Spinal cord (tissue), 10 donors: Measurements from ENCODE around the gene NBEA. TPM values are rescaled to one million over a fixed set of nuclear protein-coding genes. Genes with fewer than 3 reads are reported as not detected.

Experiments used
- DNase-seq, 6 donors: peaks; one replicate each; pipeline versions ENCODE4 v3.0.0 to v3.0.0-alpha.2; 2013 to 2015; ENCODE audit warnings: low spot score in 6 of 6, low read depth in 4 of 6
- H3K27ac ChIP-seq: one replicate; pipeline ENCODE4 v1.5.1; 2013; ENCODE audit warnings: low read depth, low read length, control low read depth
- H3K27me3 ChIP-seq: one replicate; pipeline ENCODE4 v1.6.1; 2013; ENCODE audit warnings: low read length; ENCODE audit not compliant: control insufficient read depth, insufficient read depth
- H3K36me3 ChIP-seq: one replicate; pipeline ENCODE4 v1.6.1; 2013; ENCODE audit warnings: low read length; ENCODE audit not compliant: control insufficient read depth, insufficient read depth
- H3K4me1 ChIP-seq: one replicate; pipeline ENCODE4 v1.6.1; 2013; ENCODE audit warnings: low read length; ENCODE audit not compliant: control insufficient read depth, insufficient read depth
- H3K4me3 ChIP-seq: one replicate; pipeline ENCODE4 v1.5.1; 2013; ENCODE audit warnings: low read depth, low read length, control low read depth
- H3K9me3 ChIP-seq: one replicate; pipeline ENCODE4 v1.6.1; 2013; ENCODE audit warnings: low read length; ENCODE audit not compliant: control insufficient read depth, insufficient read depth
- WGBS: methylation state at CpG from one replicate; pipeline ENCODE4 v1.1.5; 2013; ENCODE audit warnings: missing lambda C conversion rate; ENCODE audit not compliant: insufficient coverage; 5-methylcytosine and 5-hydroxymethylcytosine counted together
- polyA plus RNA-seq, 2 donors: library from polyadenylated mRNA; unstranded; fragments of 120-200 nt; gene quantifications; one replicate each; pipeline ENCODE4 v1.2.1, GENCODE V29; 2013; ENCODE audit not compliant: insufficient read length in 2 of 2
- total RNA-seq, 2 donors: library from RNA; depleted of rRNA in 1 of 2; stranded (reverse); fragments of 120-200 nt in 1 of 2; fragments of >200 nt in 1 of 2; gene quantifications; one replicate each; pipeline versions ENCODE4 v1.2.3 to v1.2.4, GENCODE V29; 2013 to 2014
- donor health status: healthy.

NBEA gene
- total and polyA plus RNA-seq, 4 donors: 39.1 to 136 (median 72.8) TPM

DNA sequence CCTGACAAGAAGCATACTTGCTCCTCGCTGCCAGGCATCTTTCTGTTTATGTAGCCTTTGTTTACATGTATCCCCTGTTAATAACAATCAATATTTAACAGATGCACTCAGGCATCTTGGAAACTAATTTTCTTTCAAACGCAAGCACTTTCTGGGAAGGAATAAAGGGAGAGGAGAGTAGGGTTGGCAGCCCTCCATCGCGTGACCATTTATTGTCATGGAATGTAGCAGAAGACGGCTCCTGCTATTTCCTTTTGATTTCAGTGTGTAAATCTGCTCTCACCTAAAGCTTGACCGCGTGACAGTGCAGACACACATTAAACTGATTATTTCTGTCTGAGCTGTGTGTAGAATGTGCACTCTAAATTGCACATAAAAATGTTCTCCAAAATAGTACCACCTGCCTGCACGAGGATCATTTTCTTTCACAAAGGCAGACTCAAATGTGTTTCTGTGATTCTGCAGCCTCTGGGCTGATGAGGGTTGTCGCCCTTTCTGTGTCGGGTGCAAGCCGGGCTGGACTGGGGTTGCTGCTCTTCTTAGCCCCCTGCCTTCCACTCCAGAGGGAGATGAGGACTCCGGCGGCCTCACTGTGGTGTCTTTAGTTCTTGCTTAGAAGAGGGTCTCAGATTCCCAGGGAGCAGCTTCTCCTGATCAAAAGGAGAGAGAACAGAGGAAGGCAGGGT is 757.9 kb downstream of the NBEA start:
- Histone ChIP-seq H3K4me1 (peaks cover 6% of the 10 kb centered on the region), H3K36me3 (no peaks in the 10 kb centered on the region), H3K27me3 (no peaks in the 10 kb centered on the region), H3K4me3 (no peak overlapping the region), H3K9me3 (no peaks in the 10 kb centered on the region), H3K27ac (peak overlapping the region; percentile 37)
- peak in 2 of 6 donors; percentile 55 to 82 for DNase-seq
- 12% methylated on average over 6 of the region's 13 CpGs for WGBS

GRCh38 chr13:35700671-35701070 is 758.6 kb downstream of the NBEA start:
- Histone ChIP-seq H3K9me3 (no peaks in the 10 kb centered on the region), H3K27me3 (no peaks in the 10 kb centered on the region), H3K4me1 (peaks cover 6% of the 10 kb centered on the region), H3K36me3 (no peaks in the 10 kb centered on the region), H3K4me3 (no peak overlapping the region), H3K27ac (no peak overlapping the region)
- WGBS: 96% methylated on average over 2 of the region's 5 CpGs
- no peak for DNase-seq

GRCh38 chr13:35702316-35702715 is 760.2 kb downstream of the NBEA start:
- H3K36me3 ChIP-seq: no peaks in the 10 kb centered on the region
- no peak overlapping the region for H3K27ac ChIP-seq
- no peaks in the 10 kb centered on the region for H3K9me3 ChIP-seq
- H3K4me3 ChIP-seq: no peak overlapping the region
- no peak for DNase-seq
- no peaks in the 10 kb centered on the region for H3K27me3 ChIP-seq
- WGBS: no CpG with 5 or more reads among the region's 2 CpGs
- peaks cover 6% of the 10 kb centered on the region for H3K4me1 ChIP-seq

- H3K36me3 ChIP-seq: no peaks in the 10 kb centered on the region
- H3K27me3 ChIP-seq: no peaks in the 10 kb centered on the region
- H3K4me3 ChIP-seq: no peak overlapping the region
- no peak overlapping the region for H3K27ac ChIP-seq
- H3K4me1 ChIP-seq: peaks cover 6% of the 10 kb centered on the region
- no peaks in the 10 kb centered on the region for H3K9me3 ChIP-seq
- no CpG with 5 or more reads among the region's 3 CpGs for WGBS
- DNase-seq: no peak
These were observed 761.0 kb downstream of the NBEA start for GRCh38 chr13:35703061-35703460.

DNA sequence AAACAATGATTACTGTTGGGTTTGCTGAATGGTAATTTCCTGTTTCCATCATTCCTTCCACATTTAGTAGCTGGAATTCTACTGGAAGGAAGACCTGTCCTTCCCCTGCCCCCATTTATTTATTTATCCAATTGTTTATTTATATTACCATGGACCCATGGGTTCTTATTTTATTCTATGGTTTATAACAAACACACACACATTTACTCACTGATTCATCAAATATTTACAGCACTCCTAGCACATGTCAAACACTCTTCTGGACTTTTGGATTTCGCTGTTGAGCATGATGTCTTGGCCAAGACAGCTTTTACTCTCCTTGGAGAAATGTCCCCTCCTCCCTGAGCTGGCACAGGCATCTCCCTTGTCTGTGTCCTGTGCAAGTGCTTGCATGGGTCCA is 762.3 kb downstream of the NBEA start:
- Histone ChIP-seq H3K36me3 (no peaks in the 10 kb centered on the region), H3K9me3 (no peaks in the 10 kb centered on the region), H3K4me3 (no peak overlapping the region), H3K4me1 (peaks cover 4% of the 10 kb centered on the region), H3K27ac (no peak overlapping the region), H3K27me3 (no peaks in the 10 kb centered on the region)
- DNase-seq: no peak
- WGBS: 89% methylated on average over 1 of the region's 1 CpG

DNA sequence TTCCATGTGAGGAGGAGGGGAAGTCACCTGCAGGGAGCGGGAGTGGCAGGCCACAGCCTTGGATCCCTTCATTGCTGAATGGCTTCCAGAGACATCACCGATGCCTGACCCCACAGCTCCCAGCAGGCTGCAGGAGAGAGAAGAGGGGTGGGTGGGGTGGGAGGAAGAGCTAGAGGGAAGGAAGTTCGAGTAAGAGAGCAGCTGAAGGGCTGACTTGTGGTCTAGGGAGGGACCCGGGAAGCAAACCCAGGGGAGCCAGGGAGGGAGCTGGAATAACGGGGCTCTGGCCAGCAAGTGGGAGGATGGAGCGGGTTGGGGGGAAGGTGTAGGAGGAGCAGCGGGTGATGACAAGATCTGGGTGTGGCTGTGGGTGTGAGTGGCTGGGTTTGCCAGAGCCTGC is 764.2 kb downstream of the NBEA start:
- Histone ChIP-seq H3K36me3 (no peaks in the 10 kb centered on the region), H3K27me3 (no peaks in the 10 kb centered on the region), H3K27ac (no peak overlapping the region), H3K9me3 (no peaks in the 10 kb centered on the region), H3K4me1 (no peaks in the 10 kb centered on the region), H3K4me3 (no peak overlapping the region)
- WGBS: 73% methylated on average over 6 of the region's 7 CpGs
- no peak for DNase-seq

DNA sequence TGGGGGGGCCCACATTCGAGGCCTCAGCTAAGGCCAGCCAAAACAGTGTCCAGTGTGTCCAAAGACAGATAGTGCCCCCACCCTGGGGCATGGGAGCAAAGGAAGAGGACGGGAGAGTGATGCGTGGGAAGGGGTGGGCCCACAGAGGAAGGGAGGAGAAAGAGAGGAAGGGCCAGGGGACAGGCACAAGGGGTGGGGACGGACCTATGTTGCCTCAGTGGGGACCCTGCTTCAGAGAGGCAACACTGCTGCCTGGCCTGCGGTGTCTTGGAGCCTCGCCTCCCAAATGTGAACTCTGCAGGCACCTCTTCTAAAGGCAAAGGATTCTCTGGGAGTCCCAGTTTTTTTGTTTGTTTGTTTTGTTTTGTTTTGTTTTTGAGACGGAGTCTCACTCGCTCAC is 764.7 kb downstream of the NBEA start:
- H3K27me3 ChIP-seq: no peaks in the 10 kb centered on the region
- H3K4me1 ChIP-seq: no peaks in the 10 kb centered on the region
- H3K9me3 ChIP-seq: no peaks in the 10 kb centered on the region
- 93% methylated on average over 7 of the region's 8 CpGs for WGBS
- DNase-seq: no peak
- no peak overlapping the region for H3K4me3 ChIP-seq
- no peak overlapping the region for H3K27ac ChIP-seq
- H3K36me3 ChIP-seq: no peaks in the 10 kb centered on the region

GRCh38 chr13:35711909-35712308 is 769.8 kb downstream of the NBEA start:
- no peak for DNase-seq
- Histone ChIP-seq H3K27me3 (no peaks in the 10 kb centered on the region), H3K4me3 (no peak overlapping the region), H3K36me3 (no peaks in the 10 kb centered on the region), H3K27ac (no peak overlapping the region), H3K4me1 (peaks cover 12% of the 10 kb centered on the region), H3K9me3 (no peaks in the 10 kb centered on the region)
- 80% methylated on average over 7 of the region's 8 CpGs for WGBS

DNA sequence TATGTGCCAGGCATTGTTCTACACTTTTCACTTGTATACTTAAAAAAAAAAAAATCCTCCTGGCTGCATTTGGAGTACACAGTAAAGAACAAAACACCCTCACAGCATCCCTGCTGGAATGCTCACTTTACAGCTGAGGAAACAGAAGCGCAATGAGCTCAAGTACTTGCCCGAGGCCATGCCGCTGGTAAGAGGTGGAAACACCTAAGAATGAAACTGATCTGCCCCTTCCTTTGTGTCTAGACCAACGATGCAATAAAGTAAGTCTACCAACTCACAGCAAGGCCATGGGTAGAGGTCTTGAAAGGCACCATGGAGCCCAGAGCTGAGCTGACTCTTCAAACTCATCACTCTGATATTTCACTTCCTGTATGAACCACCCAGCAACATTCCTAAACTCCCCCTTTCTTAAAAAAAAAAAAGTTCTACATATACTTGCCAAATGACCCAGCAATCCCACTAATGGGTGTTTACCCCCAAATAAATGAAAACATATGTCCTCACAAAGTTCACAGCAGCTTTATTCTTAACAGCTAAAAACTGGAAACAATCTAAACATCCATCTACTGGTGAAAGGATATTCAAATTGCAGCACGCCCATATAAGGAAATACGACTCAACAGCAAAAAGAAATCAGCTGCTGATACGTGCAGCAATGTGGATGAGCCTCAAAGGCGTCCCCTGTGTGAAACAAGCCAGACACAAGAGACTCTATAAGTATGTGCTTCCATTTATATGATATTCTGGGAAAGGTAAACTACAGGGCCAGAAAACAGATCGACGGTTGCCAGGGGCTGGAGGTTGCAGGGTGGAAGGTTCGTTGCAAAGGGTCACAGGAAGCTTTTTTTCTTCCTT is 771.1 kb downstream of the NBEA start:
- WGBS: 53% methylated on average over 8 of the region's 11 CpGs
- H3K27me3 ChIP-seq: no peaks in the 10 kb centered on the region
- H3K4me3 ChIP-seq: no peak overlapping the region
- H3K27ac ChIP-seq: peak overlapping the region; percentile 47
- H3K36me3 ChIP-seq: no peaks in the 10 kb centered on the region
- peaks cover 12% of the 10 kb centered on the region for H3K4me1 ChIP-seq
- DNase-seq: peak in 1 of 6 donors; percentile 71
- H3K9me3 ChIP-seq: no peaks in the 10 kb centered on the region

GRCh38 chr13:35714121-35714520 is 772.1 kb downstream of the NBEA start:
- Histone ChIP-seq H3K27ac (no peak overlapping the region), H3K9me3 (no peaks in the 10 kb centered on the region), H3K27me3 (no peaks in the 10 kb centered on the region), H3K36me3 (no peaks in the 10 kb centered on the region), H3K4me3 (no peak overlapping the region), H3K4me1 (peaks cover 12% of the 10 kb centered on the region)
- peak in 1 of 6 donors; percentile 58 for DNase-seq
- WGBS: 25% methylated on average over 4 of the region's 6 CpGs
